Cardiac muscle cell (in vitro differentiated cells and primary cell): ENCODE measurements around the gene NCBP3. TPM values are rescaled to one million over a fixed set of nuclear protein-coding genes. Genes with fewer than 3 reads are reported as not detected.

ENCODE experiments used
- DNase-seq, 2 donors: peaks; one replicate each; pipeline versions ENCODE4 v3.0.0 to v3.0.0-alpha.2; 2010 to 2017; ENCODE audit warnings: low read depth in 1 of 2, low spot score in 1 of 2
- H3K27ac ChIP-seq: fragments of 200-600 bp; sonication (generic); 2 replicates; pipeline ENCODE4 v1.5.1; 2016
- H3K27me3 ChIP-seq: fragments of 200-600 bp; sonication (generic); 2 replicates; pipeline ENCODE4 v1.6.0; 2016; ENCODE audit warnings: control low read depth
- H3K36me3 ChIP-seq: fragments of 200-600 bp; sonication (generic); 2 replicates; pipeline ENCODE4 v1.5.1; 2016; ENCODE audit warnings: control low read depth
- H3K4me1 ChIP-seq: fragments of 200-600 bp; sonication (generic); 2 replicates; pipeline ENCODE4 v1.8.1; 2017; ENCODE audit warnings: low read depth, mild to moderate bottlenecking, mixed run types
- H3K4me3 ChIP-seq: fragments of 200-600 bp; sonication (generic); 2 replicates; pipeline ENCODE4 v1.5.1; 2016; ENCODE audit warnings: mild to moderate bottlenecking
- H3K9me3 ChIP-seq: fragments of 200-600 bp; sonication (generic); 2 replicates; pipeline ENCODE4 v1.5.1; 2017; ENCODE audit warnings: low read depth, mild to moderate bottlenecking, control low read depth
- polyA plus RNA-seq: library from polyadenylated mRNA; unstranded; fragments of >200 nt; fragmentation: Nextera tagmentation; extraction: Ambion mirVana; gene quantifications from 2 replicates; pipeline ENCODE4 v1.2.1, GENCODE V29; 2016
- total RNA-seq: library from RNA; depleted of rRNA; stranded (reverse); fragments of >200 nt; gene quantifications from 2 replicates; pipeline ENCODE4 v1.2.3, GENCODE V29; 2016
- TF ChIP-seq, protein P1 (sequence below): IDR thresholded peaks from 2 replicates; pipeline ENCODE4 v1.5.1; 2012; ENCODE audit warnings: low read depth, mild to moderate bottlenecking, low read length

NCBP3 gene
- total and polyA plus RNA-seq, 2 experiments from 2014 or later = 27.0 to 32.2 TPM

DNA sequence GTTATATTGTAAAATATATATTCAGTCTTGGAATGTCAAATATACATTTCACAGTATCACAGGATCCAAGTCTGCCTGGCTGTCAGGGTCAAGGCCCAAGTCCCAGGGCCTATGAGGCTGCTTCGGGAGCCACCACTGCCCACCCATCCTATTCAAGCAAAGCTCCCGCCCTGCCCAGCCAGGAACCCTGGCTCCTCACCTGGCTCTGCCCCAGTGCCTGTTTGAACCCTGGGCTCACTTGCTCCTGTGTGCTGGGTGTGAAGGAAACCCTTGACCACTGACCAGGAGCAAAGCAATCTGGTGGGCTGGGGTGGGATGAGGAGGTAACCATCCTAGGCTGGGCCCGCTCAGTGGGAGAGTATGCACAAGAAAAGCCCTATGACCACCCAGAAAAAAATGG, 72.1 kb downstream of the NCBP3 start:
- Histone ChIP-seq H3K36me3 (no peaks in the 10 kb centered on the region), H3K9me3 (no peaks in the 10 kb centered on the region), H3K27ac (no peak overlapping the region), H3K27me3 (no peaks in the 10 kb centered on the region), H3K4me1 (no peaks in the 10 kb centered on the region), H3K4me3 (no peak overlapping the region)
- TF ChIP-seq, protein P1, sequence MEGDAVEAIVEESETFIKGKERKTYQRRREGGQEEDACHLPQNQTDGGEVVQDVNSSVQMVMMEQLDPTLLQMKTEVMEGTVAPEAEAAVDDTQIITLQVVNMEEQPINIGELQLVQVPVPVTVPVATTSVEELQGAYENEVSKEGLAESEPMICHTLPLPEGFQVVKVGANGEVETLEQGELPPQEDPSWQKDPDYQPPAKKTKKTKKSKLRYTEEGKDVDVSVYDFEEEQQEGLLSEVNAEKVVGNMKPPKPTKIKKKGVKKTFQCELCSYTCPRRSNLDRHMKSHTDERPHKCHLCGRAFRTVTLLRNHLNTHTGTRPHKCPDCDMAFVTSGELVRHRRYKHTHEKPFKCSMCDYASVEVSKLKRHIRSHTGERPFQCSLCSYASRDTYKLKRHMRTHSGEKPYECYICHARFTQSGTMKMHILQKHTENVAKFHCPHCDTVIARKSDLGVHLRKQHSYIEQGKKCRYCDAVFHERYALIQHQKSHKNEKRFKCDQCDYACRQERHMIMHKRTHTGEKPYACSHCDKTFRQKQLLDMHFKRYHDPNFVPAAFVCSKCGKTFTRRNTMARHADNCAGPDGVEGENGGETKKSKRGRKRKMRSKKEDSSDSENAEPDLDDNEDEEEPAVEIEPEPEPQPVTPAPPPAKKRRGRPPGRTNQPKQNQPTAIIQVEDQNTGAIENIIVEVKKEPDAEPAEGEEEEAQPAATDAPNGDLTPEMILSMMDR = no peak
- DNase-seq = no peak

DNA sequence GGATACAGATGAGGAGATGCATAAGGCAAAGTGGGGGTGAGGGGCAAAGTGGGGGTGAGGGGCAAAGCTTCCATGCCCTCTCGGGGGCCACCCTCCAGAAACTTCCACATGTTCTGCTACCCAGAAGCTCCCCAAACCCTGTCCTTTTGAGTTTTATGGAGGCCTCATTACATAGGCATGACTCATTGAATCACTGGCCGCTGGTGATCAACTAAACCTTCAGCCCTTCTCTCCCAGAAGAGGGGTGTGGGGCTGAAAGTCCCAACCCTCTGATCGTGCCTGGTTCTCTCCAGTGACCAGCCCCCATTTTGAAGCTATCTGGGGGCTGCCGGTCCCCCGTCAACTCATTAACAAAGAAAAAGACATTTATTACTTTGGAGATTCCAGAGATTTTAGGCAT, 72.5 kb downstream of the NCBP3 start:
- no peaks in the 10 kb centered on the region for H3K36me3 ChIP-seq
- TF ChIP-seq, protein P1 = no peak
- no peak overlapping the region for H3K27ac ChIP-seq
- H3K9me3 ChIP-seq = no peaks in the 10 kb centered on the region
- DNase-seq = peak in 1 of 2 donors; percentile 29
- H3K4me3 ChIP-seq = no peak overlapping the region
- no peaks in the 10 kb centered on the region for H3K27me3 ChIP-seq
- H3K4me1 ChIP-seq = no peaks in the 10 kb centered on the region

DNA sequence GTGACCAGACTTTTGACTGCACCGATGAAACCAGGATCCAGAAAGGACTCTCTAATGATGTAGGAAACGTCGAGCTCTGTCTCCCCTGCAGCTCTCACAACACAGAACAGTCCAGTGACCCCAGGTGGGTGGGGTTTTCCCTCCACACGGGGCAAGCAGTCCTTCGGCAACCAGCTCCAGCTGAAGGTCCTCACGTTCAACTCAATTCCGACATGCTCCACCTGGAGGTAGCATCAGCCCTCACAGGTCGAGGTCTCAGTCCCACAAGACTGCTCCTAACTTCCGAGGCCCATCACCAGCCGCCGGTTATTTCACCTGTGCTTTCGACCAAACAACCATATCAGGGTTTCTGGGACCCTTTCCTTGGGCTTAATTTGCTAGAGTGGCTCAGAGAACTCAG, 73.3 kb downstream of the NCBP3 start:
- no peak overlapping the region for H3K27ac ChIP-seq
- H3K9me3 ChIP-seq = no peaks in the 10 kb centered on the region
- H3K27me3 ChIP-seq = no peaks in the 10 kb centered on the region
- no peaks in the 10 kb centered on the region for H3K4me1 ChIP-seq
- TF ChIP-seq, protein P1 = no peak
- DNase-seq = no peak
- no peak overlapping the region for H3K4me3 ChIP-seq
- H3K36me3 ChIP-seq = no peaks in the 10 kb centered on the region

DNA sequence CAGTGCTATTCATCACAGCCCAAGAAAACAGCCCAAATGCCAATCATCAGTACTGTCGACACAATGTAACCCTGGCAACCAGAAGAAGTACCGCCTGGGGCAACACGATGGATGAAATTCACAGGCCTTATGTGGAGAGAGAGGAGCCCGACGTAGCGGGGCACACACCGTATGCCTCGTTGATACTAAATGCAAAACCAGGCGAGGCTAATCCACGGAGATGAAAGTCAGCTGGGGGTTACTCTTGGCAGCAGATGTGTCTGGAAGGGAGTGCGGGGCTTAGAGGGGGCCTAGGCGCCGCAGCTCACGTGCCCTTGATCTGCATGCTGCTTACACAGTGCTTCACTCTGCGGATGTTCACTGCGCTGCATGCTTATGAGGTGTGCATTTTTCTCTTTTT, 74.9 kb downstream of the NCBP3 start:
- H3K27ac ChIP-seq = no peak overlapping the region
- H3K27me3 ChIP-seq = no peaks in the 10 kb centered on the region
- TF ChIP-seq, protein P1 = no peak
- H3K9me3 ChIP-seq = no peaks in the 10 kb centered on the region
- no peaks in the 10 kb centered on the region for H3K4me1 ChIP-seq
- no peak for DNase-seq
- H3K4me3 ChIP-seq = no peak overlapping the region
- no peaks in the 10 kb centered on the region for H3K36me3 ChIP-seq

DNA sequence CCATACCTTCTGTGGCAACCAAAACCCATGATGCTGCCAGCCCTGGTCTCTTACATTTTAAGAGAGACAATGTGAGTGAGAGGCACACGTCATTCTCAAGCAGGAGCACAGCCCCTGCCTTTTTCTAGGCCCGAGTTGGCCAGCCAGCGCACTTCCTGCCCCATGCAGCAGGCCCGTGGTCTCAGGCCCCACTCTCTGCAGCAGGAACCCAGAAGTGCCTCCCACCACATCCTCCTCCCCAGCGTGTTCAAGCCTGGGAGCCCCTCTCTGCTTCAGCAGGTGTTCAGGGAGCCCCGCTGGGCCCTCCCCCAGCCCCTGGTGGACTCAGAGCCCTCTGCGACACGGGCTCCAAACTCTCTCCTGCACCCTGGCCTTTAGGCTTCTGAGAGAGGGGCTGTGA, 75.6 kb downstream of the NCBP3 start:
- DNase-seq = no peak
- Histone ChIP-seq H3K4me3 (no peak overlapping the region), H3K27ac (no peak overlapping the region), H3K9me3 (no peaks in the 10 kb centered on the region), H3K4me1 (no peaks in the 10 kb centered on the region), H3K27me3 (no peaks in the 10 kb centered on the region), H3K36me3 (no peaks in the 10 kb centered on the region)
- TF ChIP-seq, protein P1 = no peak

- H3K4me1 ChIP-seq = no peaks in the 10 kb centered on the region
- H3K27ac ChIP-seq = no peak overlapping the region
- DNase-seq = no peak
- H3K4me3 ChIP-seq = no peak overlapping the region
- H3K27me3 ChIP-seq = no peaks in the 10 kb centered on the region
- H3K9me3 ChIP-seq = no peaks in the 10 kb centered on the region
- no peaks in the 10 kb centered on the region for H3K36me3 ChIP-seq
- TF ChIP-seq, protein P1 = no peak
Measured at GRCh38 chr17:3768769-3769168, 77.3 kb downstream of the NCBP3 start.
